Fibroblast of the aortic adventitia (primary cell): Measurements from ENCODE around the gene RPL13A. TPM values are rescaled to one million over a fixed set of nuclear protein-coding genes. Genes with fewer than 3 reads are reported as not detected.

ENCODE experiments used
- DNase-seq: peaks from one replicate; pipeline ENCODE4 v3.0.0-alpha.2; 2010; ENCODE audit warnings: low read depth
- H3K4me3 ChIP-seq: 2 replicates; pipeline ENCODE4 v1.5.1; 2011; ENCODE audit warnings: low read depth, mild to moderate bottlenecking, control low read depth, low read length, moderate library complexity
- total RNA-seq: library from RNA; depleted of rRNA; stranded (reverse); fragments of >200 nt; gene quantifications from 2 replicates; pipeline ENCODE4 v1.2.3, GENCODE V29; 2012; ENCODE audit warnings: low replicate concordance
- TF ChIP-seq, protein P1 (sequence below): IDR thresholded peaks from 2 replicates; pipeline ENCODE4 v1.5.1; 2011; ENCODE audit warnings: mild to moderate bottlenecking, low read length, control low read depth, inconsistent platforms; ENCODE audit not compliant: insufficient read depth

RPL13A gene
- total RNA-seq, 1 donor: 2,642 TPM

DNA sequence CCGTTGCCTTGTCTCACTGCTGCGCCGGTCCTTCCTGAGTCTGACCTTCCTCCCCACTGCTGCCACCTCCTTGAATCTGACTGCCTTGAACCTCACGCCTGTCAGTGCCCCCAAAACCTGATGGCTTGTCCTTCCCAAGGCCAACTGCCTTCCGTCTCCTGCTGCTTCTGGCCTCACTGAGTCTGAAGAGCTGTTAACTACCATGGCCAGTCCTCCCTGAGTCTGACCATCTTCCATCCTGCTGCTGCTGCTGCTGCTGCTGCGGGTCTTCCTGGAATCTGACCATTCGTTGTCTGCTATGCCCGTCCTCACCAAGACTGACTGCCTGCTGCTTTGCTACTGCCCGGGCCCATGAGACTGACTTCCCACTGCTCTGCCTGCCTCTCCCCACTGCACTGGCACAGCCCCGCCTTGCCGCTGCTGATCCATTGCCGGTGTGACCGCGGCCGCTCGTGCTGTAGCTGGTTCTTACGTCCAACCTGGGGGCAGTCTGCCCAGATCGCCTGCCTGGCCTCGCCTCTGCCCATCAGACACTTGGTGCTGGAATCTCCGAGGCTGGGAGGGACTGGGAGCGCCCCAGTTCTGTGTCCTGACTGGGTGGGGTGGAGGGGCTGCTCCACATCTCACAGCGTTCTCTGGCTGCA, 37.5 kb downstream of the RPL13A start:
- H3K4me3 ChIP-seq: no peak overlapping the region
- TF ChIP-seq, protein P1, sequence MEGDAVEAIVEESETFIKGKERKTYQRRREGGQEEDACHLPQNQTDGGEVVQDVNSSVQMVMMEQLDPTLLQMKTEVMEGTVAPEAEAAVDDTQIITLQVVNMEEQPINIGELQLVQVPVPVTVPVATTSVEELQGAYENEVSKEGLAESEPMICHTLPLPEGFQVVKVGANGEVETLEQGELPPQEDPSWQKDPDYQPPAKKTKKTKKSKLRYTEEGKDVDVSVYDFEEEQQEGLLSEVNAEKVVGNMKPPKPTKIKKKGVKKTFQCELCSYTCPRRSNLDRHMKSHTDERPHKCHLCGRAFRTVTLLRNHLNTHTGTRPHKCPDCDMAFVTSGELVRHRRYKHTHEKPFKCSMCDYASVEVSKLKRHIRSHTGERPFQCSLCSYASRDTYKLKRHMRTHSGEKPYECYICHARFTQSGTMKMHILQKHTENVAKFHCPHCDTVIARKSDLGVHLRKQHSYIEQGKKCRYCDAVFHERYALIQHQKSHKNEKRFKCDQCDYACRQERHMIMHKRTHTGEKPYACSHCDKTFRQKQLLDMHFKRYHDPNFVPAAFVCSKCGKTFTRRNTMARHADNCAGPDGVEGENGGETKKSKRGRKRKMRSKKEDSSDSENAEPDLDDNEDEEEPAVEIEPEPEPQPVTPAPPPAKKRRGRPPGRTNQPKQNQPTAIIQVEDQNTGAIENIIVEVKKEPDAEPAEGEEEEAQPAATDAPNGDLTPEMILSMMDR: no peak
- no peak for DNase-seq

DNA sequence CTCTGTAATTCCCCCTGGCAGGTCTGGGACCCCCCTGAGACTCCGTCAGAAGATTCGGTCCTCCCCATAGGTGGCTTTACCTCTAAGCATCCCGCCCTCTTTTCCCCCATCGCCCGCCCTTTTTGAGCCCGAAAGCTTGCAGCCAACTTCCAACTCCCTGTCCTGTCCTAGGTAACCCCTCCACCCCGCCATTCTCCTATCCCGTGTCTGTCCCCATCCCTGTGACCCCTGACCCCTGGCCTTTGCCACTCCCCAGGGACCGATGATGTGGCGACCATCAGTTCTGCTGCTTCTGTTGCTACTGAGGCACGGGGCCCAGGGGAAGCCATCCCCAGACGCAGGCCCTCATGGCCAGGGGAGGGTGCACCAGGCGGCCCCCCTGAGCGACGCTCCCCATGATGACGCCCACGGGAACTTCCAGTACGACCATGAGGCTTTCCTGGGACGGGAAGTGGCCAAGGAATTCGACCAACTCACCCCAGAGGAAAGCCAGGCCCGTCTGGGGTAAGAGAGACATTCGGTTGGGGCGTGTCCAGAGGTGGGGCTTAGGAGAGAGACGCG, 40.9 kb downstream of the RPL13A start:
- H3K4me3 ChIP-seq: peak overlapping the region; percentile 85
- peak; percentile 81 for DNase-seq
- TF ChIP-seq, protein P1: no peak

DNA sequence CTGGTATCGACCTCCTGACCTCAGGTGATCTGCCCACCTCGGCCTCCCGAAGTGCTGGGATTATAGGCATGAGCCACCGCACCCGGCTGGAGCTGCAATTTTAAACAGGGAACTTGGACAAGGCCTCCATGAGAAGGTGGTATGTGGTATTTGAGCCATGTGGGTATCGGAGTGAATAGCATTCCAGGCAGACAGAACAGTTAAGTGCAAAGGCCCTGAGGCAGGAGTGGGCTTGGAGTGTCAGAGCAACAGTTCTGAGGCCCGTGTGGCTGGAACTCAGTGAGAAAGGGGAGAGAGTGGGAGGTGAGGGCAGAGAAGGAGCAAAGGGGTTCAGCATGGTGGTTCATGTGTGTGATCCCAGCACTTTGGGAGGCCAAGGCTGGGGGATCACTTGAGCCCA, 43.3 kb downstream of the RPL13A start:
- no peak overlapping the region for H3K4me3 ChIP-seq
- no peak for DNase-seq

DNA sequence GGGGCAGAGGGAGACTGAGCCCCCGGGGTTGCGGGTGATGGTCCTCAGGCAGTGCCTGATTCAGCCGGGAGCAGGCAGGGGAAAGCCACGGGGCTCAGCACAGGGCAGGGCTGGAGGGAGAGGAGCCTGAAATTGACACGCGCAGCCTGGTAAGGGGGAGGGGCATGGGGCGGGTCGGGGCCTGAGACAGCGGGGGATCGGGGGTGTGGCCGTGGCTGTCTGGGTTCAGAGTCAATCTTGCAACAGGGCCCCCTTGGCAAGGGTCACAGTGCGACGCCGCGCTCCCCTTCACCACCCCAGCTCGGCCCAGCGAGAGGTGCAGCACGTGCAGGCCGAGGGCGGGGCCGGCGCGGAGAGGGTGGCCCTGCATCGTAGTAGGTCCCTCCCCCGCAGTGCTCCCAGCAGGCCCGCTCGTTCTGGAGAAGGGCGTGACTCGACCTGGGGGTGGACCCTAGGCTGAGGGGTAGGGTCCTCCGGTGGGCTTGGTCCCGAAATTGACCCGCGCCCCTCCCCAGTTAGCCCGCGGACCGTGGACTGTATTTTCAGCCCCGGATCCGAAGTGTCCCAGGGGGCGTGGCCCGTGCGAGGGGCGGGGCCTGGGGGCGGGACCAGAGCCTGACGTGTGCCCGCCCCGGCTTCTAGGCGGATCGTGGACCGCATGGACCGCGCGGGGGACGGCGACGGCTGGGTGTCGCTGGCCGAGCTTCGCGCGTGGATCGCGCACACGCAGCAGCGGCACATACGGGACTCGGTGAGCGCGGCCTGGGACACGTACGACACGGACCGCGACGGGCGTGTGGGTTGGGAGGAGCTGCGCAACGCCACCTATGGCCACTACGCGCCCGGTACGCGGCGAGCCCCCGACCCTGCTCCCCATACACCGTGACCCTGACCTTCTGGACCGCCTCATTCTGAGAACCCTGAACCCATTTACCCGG, 46.4 kb downstream of the RPL13A start:
- DNase-seq: peak; percentile 23
- H3K4me3 ChIP-seq: peak overlapping the region; percentile 53
- TF ChIP-seq, protein P1: no peak

More for the DNA sequence above, 43.3 kb downstream of the RPL13A start:
- TF ChIP-seq, protein P1: no peak

DNA sequence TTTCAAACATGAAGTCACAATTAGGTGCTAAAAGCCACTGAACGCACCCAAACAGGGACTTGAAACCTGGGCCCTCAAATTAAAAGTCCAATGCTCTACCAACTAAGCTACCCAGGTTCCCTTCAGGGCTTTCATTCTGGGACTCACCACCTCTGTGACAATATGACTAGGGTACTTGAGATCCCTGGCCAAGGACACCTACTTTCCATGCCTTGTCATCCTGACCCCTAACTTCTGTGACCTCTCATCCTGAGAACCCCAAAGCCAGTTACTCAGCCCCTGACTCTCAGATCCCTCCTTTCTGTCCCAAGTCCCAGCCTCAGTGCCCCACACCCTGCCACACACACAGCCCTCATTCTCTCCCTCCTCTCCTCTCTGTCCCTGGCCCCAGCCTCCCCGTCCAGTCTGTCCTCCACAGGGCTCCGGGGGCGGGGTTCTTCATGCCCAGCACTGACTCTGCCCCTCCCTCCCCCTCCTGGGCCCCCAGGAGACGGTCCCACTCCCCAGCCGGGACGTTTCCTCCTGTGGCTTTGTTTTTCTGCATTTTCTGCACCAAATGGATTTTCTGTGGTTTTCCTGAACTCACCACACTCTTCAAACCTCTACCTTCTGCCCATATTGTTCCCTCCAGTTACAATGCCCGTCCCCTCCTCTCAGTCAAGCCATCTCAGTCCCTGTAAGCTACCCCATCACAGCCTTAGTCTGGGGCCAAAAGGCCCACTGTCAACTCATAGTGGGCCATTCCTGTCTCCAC, 47.4 kb downstream of the RPL13A start:
- no peak overlapping the region for H3K4me3 ChIP-seq
- TF ChIP-seq, protein P1: no peak
- no peak for DNase-seq

DNA sequence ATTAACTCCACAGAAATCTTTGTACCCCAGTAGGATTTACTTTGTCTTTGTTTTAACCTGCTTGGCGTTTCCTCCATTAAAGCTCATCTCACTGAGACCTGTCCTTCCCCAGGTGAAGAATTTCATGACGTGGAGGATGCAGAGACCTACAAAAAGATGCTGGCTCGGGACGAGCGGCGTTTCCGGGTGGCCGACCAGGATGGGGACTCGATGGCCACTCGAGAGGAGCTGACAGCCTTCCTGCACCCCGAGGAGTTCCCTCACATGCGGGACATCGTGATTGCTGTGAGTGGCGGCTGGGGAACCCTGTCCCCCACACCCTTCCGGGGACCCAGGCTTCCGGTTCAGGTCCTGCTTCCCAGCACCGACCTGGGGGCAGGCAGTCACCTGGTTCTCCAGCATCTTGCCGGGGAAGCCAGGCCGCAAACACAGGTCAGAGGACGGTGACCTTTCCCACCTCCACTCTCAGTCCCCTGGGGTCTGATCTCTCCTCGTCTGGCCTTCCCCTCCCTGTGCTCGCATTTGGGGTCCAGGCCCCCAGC, 49.6 kb downstream of the RPL13A start:
- no peak overlapping the region for H3K4me3 ChIP-seq
- TF ChIP-seq, protein P1: no peak
- no peak for DNase-seq
